DND-41 (cell line): ENCODE data around the gene FCN2.

Source experiments
- EZH2 ChIP-seq: IDR thresholded peaks from 3 replicates; pipeline ENCODE4 v1.6.1; 2012; ENCODE audit warnings: borderline replicate concordance, low read depth, mild to moderate bottlenecking, moderate library complexity, low read length, inconsistent platforms; ENCODE audit not compliant: severe bottlenecking
- TF ChIP-seq, protein P1 (sequence below): IDR thresholded peaks from 2 replicates; pipeline ENCODE4 v1.5.1; 2012; ENCODE audit warnings: borderline replicate concordance, low read length, moderate library complexity, mild to moderate bottlenecking; ENCODE audit not compliant: poor library complexity, severe bottlenecking; ENCODE audit errors: extremely low read depth

DNA sequence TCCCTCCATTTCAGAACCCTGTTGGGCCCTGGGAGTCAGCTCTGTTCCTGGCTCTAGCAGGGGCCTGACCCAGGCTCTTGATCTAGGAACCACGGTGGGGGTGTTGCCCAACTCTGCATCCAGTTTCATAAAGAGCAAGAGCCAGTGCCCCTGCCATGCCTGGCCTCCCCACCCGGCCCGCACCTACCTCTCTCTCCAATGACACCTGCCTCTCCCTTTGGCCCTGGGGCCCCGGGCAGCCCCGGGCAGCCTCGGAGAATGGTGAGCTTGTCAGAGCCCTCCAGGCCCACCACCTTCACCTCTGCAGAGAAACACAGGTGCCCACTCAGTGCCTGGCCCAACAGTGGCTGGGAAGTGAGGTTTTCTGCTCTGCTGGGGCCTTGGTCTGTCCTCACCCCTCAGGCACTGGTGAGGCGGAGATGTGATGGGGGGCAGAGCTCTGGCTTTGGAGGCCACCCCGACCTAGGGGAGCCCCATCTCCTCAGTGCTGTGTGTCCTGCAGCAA lies 35.6 kb downstream of the FCN2 start:
- no peak for TF ChIP-seq EZH2
- TF ChIP-seq, protein P1, sequence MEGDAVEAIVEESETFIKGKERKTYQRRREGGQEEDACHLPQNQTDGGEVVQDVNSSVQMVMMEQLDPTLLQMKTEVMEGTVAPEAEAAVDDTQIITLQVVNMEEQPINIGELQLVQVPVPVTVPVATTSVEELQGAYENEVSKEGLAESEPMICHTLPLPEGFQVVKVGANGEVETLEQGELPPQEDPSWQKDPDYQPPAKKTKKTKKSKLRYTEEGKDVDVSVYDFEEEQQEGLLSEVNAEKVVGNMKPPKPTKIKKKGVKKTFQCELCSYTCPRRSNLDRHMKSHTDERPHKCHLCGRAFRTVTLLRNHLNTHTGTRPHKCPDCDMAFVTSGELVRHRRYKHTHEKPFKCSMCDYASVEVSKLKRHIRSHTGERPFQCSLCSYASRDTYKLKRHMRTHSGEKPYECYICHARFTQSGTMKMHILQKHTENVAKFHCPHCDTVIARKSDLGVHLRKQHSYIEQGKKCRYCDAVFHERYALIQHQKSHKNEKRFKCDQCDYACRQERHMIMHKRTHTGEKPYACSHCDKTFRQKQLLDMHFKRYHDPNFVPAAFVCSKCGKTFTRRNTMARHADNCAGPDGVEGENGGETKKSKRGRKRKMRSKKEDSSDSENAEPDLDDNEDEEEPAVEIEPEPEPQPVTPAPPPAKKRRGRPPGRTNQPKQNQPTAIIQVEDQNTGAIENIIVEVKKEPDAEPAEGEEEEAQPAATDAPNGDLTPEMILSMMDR = no peak
